ENCODE data around the gene RAB27A.

RAB27A gene

DNA sequence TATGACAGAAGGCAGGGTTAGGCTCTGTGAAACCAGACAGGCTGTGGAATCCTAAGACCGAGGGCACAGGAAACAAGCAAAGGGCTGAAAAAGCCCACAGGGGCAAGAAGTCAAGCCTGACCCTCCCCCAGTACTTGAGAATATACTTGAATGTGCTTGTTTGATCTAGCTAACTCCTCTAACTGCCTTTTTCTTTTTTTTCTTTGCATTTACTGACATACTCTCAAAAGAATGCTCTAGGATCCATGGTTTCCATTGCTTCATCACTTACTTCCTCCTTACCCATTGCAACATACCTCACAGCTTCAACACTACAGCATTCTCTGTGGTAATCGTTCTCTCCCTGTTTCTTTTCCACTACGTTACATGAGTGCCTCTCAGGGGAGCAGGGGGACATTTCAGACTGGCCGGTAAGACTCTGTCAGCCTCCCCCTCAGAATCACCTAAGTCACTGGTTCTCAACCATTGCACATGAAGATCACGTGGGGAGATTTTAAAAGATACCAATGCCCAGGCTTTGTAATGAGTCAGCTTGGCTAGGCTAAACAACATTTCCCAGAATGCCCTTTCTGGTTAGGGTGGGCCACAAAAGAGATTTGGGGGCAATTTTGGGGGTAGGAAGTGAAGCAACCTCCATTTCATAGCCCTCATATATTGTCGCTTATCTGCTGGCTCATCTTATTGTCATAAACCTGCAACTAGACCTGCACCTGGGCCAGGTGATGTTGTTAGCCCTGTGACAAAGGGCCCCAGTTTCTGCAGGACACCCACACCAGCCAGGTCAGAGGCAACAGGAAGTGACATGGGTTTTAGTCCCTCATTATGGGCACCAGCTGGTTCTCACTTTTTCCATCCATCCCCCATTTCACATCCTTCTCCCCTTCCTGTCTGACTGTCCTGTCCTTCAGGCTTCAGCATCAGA is 68.3 kb downstream of the RAB27A start:
- DNase-seq: peak; percentile 23

DNA sequence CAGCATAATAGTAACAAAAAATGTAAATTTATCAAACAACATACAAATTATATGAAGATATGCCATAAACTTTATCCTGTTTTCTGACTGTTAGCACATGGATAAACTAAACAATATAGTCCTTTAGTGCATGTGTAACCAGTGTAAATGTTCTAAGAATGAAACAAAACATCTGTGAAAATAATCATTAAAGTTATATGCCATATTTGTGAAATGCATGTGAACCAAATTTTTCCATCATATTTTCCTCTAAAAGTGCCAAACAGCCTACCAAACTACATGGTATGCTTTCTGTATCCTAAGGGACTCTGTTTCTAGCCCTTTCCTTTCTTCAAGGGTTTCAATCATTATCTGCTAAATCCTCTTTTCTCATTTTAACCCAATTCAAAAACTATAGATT is 69.0 kb downstream of the RAB27A start:
- no peak for DNase-seq

DNA sequence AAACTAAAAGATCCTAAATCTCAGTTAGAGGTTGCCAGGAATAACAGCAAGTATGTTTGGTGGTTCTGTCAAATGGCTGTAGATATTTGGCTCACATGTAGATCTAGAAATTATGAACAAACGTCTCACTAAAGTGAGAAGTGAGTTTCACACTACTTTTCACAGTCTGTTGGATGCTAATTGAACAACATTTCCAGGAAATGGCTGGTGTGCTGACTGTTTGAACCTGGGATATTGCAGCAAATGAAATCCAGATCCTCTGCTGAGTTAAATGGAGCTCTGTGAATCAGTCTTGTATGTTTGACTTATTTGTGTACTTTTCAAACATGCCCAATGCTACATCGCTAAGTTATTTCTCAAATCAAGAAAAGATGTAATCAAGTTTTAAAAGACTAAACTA is 71.6 kb downstream of the RAB27A start:
- DNase-seq: no peak

DNA sequence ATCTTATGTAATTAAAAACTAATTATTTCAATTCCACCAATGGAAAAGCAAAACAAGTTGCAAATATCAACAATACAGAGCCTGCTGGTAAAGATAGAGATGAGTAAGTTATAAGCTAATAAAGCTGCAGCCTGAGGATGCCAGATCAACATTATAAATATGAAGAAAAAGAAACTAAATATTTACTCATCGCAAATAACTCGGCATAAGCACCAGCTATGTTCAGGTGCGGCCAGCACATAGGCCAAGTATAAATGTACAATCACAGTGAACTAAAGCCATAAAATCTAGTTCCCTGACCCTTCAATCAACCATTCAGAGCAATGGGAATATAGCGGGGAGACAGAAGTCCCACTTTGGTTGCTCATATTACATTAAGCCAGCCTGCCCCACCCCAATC is 85.1 kb downstream of the RAB27A start:
- no peak for DNase-seq

DNA sequence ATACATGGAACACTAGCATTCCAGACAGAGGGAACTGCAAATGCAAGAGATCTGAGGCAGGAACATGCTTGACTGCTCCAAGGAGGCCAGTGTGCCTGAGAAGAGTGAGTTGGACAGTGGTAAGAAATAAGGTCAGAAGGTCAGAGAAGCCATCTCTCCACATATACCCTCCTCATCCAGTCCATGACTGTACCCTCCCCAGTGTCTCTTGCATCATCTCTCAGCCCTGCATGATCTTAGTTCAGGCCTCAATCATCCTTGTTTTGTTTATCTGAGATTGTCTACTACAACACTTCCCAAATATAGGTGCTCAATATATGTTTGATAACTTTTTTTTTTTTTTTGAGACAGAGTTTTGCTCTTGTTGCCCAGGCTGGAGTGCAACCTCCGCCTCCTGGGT is 87.4 kb downstream of the RAB27A start:
- no peak for DNase-seq

DNA sequence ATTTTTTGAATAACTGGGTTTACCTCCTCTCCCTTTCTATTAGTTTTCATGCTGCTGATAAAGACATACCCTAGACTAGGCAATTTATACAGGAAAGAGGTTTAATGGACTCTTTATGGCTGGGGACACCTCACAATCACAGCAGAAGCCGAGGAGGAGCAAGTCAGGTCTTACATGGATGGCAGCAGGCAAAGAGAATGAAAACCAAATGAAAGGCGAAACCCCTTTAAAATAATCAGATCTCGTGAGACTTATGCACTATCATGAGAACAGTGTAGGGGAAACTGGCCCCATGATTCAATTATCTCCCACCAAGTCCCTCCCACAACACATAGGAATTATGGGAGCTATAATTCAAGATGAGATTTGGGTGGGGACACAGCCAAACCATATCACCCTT is 90.9 kb downstream of the RAB27A start:
- DNase-seq: no peak

DNA sequence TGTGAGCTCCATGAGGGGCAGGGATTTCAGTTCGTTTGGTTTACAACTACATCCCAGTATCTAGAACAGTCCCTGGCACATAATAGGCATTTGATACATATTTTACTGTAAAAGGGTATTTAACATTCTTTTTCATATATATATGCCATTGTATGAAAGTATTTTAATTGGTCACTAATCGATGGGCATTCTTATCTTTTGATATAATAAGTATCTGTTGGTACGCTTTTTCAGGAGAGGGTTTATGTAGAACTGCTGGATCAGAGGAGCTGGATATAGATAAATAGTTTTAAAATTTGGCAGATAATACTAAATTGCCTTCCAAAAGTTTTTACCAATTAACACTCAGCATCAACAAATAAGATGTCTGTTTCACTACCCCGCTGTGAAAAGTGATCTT is 91.9 kb downstream of the RAB27A start:
- DNase-seq: no peak

DNA sequence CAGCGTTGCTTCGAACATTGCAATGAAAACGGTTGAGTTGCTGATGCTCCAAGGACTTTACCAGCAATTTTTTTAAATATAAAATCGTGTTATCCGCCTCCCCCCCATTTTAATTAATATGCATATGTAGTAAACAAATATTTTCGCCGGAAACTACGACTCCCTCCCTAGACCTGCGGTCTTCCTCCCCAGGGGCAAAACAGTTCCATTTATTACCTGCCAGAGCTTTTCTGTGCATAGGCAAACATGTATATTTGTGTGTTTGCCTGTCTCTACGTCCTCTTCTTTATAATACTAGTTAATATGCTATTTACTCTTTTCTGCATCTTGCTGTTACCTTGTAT is 92.3 kb downstream of the RAB27A start:
- no peak for DNase-seq

DNA sequence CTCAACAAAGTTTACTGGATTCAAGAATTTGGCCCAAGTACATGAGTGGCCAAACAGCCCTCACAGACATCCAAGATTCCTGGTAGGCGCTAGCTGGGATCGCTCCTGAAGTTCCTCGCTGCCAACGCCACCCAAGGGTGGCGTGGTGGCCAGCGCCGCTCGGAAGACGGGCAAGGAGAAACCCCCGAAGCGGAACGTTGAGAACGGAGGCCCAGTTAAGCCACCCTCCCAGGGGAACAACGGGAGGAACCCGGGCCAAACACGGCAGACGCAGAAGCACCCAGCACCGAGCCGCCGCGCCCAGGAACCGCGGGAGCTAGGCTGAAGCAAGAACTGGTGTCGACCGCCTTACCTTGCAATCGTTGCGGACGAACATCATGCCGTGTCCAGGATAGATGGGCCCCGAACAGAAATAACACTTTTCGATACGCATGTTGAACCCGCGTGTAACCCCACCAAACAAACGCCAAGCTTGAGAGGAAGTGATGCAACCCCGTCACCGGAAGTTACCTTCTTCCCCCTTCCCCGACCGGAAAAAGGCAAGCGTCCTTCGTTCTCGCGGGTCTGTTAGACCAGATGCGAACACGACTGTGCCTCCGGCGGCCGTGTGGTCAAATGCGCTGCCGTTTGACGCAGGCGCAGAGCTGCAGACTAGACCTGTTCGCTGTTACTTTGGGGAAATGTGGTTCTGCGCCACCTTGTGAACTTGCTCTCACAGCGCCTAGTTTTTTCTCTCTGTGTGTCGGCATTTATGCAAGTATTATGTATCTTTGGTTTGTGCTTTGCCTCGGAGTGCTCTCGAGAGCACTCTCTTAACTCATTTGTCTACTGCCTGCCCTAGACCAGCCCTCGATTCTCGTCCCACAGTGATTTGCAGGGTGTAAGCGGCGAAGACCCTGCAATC is 92.9 kb downstream of the RAB27A start, which contains the start of gene RSL24D1:
Gene RSL24D1, minus strand, starts transcription at position 484 of the 904 bp plus-strand sequence. Its CDS starts 51 bp downstream, at position 433.
- peak; percentile 97 for DNase-seq

DNA sequence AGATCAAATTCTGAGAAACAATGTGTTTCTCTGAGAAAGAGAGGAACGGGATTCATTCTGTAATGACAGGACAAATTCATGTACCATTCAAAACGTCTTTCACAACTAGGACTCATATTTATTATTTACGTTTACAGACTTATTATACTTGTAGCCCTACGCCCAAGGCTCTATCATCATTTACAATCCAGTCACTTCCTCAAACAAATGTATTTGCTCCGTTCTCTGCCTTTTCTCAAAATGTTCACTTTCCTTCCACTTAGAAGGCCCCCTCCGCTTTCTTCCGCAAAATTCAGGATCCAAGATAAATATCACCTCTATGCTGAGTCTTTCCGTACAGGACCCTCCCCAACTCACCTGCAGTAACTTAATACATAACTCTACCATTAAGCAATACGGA is 93.6 kb downstream of the RAB27A start:
- DNase-seq: no peak

DNA sequence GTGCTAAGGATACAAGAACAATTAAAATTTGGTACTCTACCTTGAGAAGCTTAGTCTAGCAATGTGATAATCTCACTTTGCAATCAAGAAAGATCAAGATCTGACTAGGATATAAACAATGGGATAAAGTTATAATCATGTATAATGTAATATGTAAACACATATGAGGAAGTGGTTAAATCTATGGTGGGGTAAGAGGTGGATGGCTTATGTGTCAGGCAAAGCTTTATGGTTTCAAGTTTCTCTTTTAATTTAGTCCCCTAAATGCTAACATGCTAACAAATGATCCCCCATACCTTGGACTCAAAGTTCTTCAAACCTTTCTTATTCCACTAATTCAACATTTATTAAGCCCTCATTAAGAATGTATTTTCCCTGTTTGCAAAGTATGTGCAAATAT is 95.4 kb downstream of the RAB27A start:
- DNase-seq: no peak

DNA sequence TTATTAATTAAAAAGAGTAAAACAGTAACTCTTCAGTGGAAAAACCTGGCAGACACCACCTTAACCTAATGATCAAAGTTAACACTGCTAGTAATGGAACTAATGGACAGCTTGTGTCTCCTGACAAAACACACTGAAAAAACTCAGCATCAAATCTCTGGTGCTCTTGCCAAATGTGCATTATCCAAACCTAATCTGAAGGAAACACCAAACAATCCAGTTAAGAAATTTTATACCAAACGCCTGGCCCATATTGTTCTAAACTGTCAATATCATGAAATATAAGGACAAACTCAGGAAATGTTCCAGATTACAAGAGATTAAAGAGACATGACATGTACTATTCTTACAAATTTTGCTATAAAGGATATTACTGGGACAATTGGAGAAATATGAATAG is 103.3 kb downstream of the RAB27A start:
- DNase-seq: no peak

DNA sequence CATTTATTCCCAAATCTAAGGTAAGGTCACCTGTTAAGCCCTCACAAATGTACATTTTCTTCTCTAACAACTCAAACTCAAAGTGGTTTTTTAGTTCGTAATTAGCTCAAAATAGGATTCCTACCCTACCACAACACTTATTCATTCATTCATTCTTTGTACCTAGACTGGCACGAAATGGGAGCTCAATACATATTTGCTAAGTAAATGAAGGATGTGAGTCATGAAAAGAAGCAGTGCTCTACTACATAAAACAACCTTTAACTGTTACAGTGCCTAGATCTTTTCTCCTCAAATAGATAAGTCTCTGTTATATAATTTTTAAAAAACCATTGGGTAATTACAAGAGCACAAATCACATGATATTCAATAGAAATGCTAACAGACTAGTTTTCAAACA is 105.9 kb downstream of the RAB27A start:
- no peak for DNase-seq

DNA sequence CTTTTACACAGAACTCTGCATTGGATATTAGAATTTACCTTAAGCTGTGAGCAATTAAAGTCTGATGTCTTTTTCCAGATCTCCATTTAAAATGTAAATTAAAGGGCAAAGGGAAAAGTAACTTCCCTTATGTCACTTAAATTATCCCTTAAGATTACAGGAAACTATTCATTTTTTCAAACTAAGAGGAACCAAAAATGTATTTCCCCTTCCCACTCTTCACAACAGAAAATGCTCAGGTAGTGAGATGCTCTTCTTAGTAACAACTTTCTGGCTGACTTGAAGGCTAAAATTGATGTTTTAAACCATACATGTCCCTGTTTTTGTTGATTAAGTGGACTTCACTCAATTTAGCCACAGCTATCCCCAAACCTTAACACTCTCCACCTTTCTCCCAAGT is 110.5 kb downstream of the RAB27A start:
- no peak for DNase-seq

DNA sequence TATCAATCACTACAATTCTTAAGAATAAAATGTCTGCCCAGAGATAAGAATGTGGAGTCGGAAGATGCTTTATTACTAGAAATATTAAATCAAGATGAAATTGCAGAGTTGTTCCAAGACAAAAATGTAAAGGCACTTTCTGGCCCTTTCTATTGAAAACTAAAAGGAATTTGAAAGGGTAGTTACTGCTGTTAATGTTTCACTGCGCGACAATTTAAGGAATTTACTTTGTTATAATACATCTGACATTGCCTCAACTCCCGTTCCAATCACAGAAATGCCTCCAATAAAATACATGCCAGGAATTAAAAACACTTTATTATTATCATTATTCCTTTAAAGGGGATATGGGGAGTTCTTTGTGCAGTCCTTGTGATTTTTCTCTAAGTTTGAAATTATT is 119.3 kb downstream of the RAB27A start:
- DNase-seq: no peak

DNA sequence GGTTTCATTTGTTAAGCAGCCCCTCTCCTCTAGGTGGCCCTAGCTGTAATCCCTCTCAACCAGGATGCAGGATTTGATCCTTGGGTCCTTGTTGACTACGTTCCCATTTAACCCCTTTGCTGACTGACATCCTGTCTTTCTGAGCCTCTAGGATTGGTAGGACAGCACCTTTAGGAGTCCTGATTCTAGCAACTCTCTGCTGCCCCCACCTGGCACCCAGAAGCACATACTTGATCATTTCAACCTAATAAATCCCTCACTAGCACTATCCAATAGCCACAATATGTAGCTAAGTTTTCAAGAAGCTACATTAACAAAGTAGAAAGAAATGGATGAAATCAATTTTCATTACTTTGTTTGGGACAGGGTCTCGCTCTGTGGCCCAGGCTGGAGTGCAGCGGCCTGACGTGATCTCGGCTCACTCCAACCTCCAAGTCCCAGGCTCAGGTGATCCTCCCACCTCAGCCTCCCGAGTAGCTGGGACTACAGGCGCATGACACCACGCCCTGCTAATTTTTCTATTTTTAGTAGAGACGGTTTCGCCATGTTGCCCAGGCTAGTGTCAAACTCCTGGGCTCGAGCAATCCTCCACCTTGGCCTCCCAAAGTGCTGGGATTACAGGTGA is 121.2 kb downstream of the RAB27A start:
- peak; percentile 56 for DNase-seq

DNA sequence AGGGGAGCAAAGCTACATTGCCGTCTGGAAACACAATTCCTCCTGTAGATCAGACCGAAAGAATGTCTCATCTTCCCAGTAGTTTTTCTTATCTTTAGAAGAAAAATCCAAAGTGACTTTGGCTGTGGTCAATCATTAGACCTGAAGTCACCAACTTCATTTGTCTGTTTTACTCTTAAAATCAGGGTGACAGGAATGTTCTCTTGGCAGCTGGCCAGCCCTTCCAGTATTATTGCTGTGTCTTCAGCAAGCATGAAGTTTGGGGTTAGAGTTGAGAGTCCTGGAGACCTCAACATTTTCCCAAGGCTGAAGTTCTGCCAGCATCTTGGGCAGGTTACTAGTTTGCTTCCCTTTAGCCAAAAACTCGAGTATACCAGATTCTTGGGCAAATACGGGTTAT is 125.3 kb downstream of the RAB27A start:
- no peak for DNase-seq
